Osteoblast (primary cell): Measurements from ENCODE around the gene CD300A. TPM values are rescaled to one million over a fixed set of nuclear protein-coding genes. Genes with fewer than 3 reads are reported as not detected.
"Not testable (repeated sequence)": the region's sequence is repeated elsewhere in the genome, so short reads cannot be mapped to it uniquely, and the experiment has no call there.

Experiments used
- DNase-seq: peaks from one replicate; pipeline ENCODE4 v3.0.0; 2011; ENCODE audit warnings: low spot score, mixed read lengths; ENCODE audit not compliant: insufficient read length; ENCODE audit errors: missing footprints
- H2AFZ ChIP-seq: 2 replicates; pipeline ENCODE4 v1.6.0; 2011; ENCODE audit warnings: mild to moderate bottlenecking, low read length
- H3K27ac ChIP-seq: 2 replicates; pipeline ENCODE4 v1.5.1; 2011; ENCODE audit warnings: mild to moderate bottlenecking, low read depth, low read length, moderate library complexity
- H3K27me3 ChIP-seq: 2 replicates; pipeline ENCODE4 v1.6.0; 2012; ENCODE audit warnings: mild to moderate bottlenecking, control low read depth, inconsistent platforms, low read length, moderate library complexity; ENCODE audit not compliant: insufficient read depth
- H3K36me3 ChIP-seq: 2 replicates; pipeline ENCODE4 v1.5.1; 2011; ENCODE audit warnings: mild to moderate bottlenecking, low read length, control low read depth, moderate library complexity; ENCODE audit not compliant: insufficient read depth
- H3K4me1 ChIP-seq: 2 replicates; pipeline ENCODE4 v1.5.1; 2011; ENCODE audit warnings: mild to moderate bottlenecking, low read length, control low read depth, moderate library complexity; ENCODE audit not compliant: insufficient read depth
- H3K4me2 ChIP-seq: 2 replicates; pipeline ENCODE4 v1.6.0; 2011; ENCODE audit warnings: mild to moderate bottlenecking, low read length; ENCODE audit not compliant: insufficient read depth
- H3K4me3 ChIP-seq: fragments of 200-600 bp; sonication (generic); 3 replicates; pipeline ENCODE4 v1.5.1; 2012; ENCODE audit warnings: mild to moderate bottlenecking, low read length, inconsistent platforms; ENCODE audit not compliant: insufficient read depth
- H3K79me2 ChIP-seq: 2 replicates; pipeline ENCODE4 v1.6.0; 2012; ENCODE audit warnings: mild to moderate bottlenecking, low read length, control low read depth, inconsistent platforms; ENCODE audit not compliant: insufficient read depth
- H3K9me3 ChIP-seq: 2 replicates; pipeline ENCODE4 v1.5.1; 2011; ENCODE audit warnings: low read depth, low read length, control low read depth
- H4K20me1 ChIP-seq: 2 replicates; pipeline ENCODE4 v1.6.0; 2012; ENCODE audit warnings: mild to moderate bottlenecking, low read length, control low read depth; ENCODE audit not compliant: insufficient read depth
- total RNA-seq: library from RNA; depleted of rRNA; stranded (reverse); fragments of >200 nt; gene quantifications from 2 replicates; pipeline ENCODE4 v1.2.3, GENCODE V29; 2012
- TF ChIP-seq, protein P1 (sequence below): IDR thresholded peaks from 2 replicates; pipeline ENCODE4 v1.5.1; 2011; ENCODE audit warnings: mild to moderate bottlenecking, low read depth, low read length, moderate library complexity; ENCODE audit errors: extremely low read depth

Gene CD300A
- total RNA-seq, 1 donor = not detected

GRCh38 chr17:74502861-74503260 lies 36.4 kb downstream of the CD300A start:
- Histone ChIP-seq H3K4me3 (no peak overlapping the region), H2AFZ (no peak overlapping the region), H3K27ac (no peak overlapping the region), H3K79me2 (no peaks in the 10 kb centered on the region), H3K4me2 (no peak overlapping the region), H3K27me3 (peaks cover 3% of the 10 kb centered on the region), H3K4me1 (no peaks in the 10 kb centered on the region), H3K36me3 (no peaks in the 10 kb centered on the region), H3K9me3 (no peaks in the 10 kb centered on the region), H4K20me1 (no peaks in the 10 kb centered on the region)
- no peak for DNase-seq
- TF ChIP-seq, protein P1, sequence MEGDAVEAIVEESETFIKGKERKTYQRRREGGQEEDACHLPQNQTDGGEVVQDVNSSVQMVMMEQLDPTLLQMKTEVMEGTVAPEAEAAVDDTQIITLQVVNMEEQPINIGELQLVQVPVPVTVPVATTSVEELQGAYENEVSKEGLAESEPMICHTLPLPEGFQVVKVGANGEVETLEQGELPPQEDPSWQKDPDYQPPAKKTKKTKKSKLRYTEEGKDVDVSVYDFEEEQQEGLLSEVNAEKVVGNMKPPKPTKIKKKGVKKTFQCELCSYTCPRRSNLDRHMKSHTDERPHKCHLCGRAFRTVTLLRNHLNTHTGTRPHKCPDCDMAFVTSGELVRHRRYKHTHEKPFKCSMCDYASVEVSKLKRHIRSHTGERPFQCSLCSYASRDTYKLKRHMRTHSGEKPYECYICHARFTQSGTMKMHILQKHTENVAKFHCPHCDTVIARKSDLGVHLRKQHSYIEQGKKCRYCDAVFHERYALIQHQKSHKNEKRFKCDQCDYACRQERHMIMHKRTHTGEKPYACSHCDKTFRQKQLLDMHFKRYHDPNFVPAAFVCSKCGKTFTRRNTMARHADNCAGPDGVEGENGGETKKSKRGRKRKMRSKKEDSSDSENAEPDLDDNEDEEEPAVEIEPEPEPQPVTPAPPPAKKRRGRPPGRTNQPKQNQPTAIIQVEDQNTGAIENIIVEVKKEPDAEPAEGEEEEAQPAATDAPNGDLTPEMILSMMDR = no peak

DNA sequence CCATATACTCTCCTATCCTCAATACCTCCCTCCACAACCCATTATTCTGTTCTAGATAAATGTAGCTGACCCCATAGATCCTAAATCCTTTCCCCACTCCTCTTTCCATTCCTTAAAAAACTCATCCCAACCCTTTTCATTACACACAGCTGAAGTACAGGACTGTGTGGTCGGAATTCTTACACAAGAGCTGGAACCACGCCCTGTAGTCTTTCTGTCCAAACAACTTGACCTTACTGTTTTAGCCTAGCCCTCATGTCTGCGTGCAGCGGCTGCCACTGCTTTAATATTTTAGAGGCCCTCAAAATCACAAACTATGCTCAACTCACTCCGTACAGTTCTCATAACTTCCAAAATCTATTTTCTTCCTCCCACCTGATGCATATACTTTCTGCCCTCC lies 37.5 kb downstream of the CD300A start:
- H3K4me3 ChIP-seq, H3K4me2 ChIP-seq, H2AFZ ChIP-seq, H3K36me3 ChIP-seq, H3K4me1 ChIP-seq, H3K79me2 ChIP-seq, H3K9me3 ChIP-seq, DNase-seq, H4K20me1 ChIP-seq, H3K27ac ChIP-seq, H3K27me3 ChIP-seq: not testable (repeated sequence)

GRCh38 chr17:74508156-74508555 lies 41.7 kb downstream of the CD300A start:
- H3K27ac ChIP-seq = no peak overlapping the region
- H3K27me3 ChIP-seq = no peaks in the 10 kb centered on the region
- peaks cover 12% of the 10 kb centered on the region for H3K4me1 ChIP-seq
- no peak overlapping the region for H3K4me2 ChIP-seq
- H3K79me2 ChIP-seq = no peaks in the 10 kb centered on the region
- H2AFZ ChIP-seq = no peak overlapping the region
- no peak overlapping the region for H3K4me3 ChIP-seq
- TF ChIP-seq, protein P1 = no peak
- no peaks in the 10 kb centered on the region for H3K36me3 ChIP-seq
- DNase-seq = no peak
- H3K9me3 ChIP-seq = no peaks in the 10 kb centered on the region
- H4K20me1 ChIP-seq = no peaks in the 10 kb centered on the region

GRCh38 chr17:74512036-74512435 lies 45.6 kb downstream of the CD300A start:
- Histone ChIP-seq H3K4me2 (peak overlapping the region; percentile 59), H3K79me2 (no peaks in the 10 kb centered on the region), H2AFZ (no peak overlapping the region), H3K36me3 (no peaks in the 10 kb centered on the region), H3K27ac (peak overlapping the region; percentile 88), H3K4me3 (no peak overlapping the region), H3K27me3 (no peaks in the 10 kb centered on the region), H3K4me1 (peaks cover 14% of the 10 kb centered on the region), H3K9me3 (no peaks in the 10 kb centered on the region), H4K20me1 (no peaks in the 10 kb centered on the region)
- TF ChIP-seq, protein P1 = no peak
- no peak for DNase-seq
